Kidney (tissue), 14 donors: ENCODE data around the gene NPHP4. TPM values are rescaled to one million over a fixed set of nuclear protein-coding genes. Genes with fewer than 3 reads are reported as not detected.
A peak's percentile ranks its signal among the peaks of the same experiment; 100 is the strongest.

ENCODE experiments used
- DNase-seq, 5 donors: peaks; one replicate each; pipeline ENCODE4 v3.0.0-alpha.2; 2013 to 2020
- FAIRE-seq: peaks from 2 replicates; lab custom pipeline; 2012; peaks lifted over from hg19 to GRCh38; lab: Jason Lieb, UNC
- H3K27ac ChIP-seq, 2 donors: one replicate each; pipeline ENCODE4 v1.7.0; 2013; ENCODE audit warnings: low read depth in 2 of 2, low read length in 2 of 2, inconsistent platforms in 1 of 2
- H3K27me3 ChIP-seq: one replicate; pipeline ENCODE4 v1.7.1; 2013; ENCODE audit warnings: low read length, inconsistent platforms; ENCODE audit not compliant: control insufficient read depth, insufficient read depth
- H3K36me3 ChIP-seq, 3 donors: one replicate each; pipeline versions ENCODE4 v1.7.0 to v1.7.1; 2013; ENCODE audit warnings: low read length in 3 of 3, control low read depth in 1 of 3, inconsistent platforms in 1 of 3; ENCODE audit not compliant: insufficient read depth in 3 of 3, control insufficient read depth in 2 of 3
- H3K4me1 ChIP-seq, 3 donors: one replicate each; pipeline versions ENCODE4 v1.7.0 to v1.7.1; 2013; ENCODE audit warnings: low read length in 3 of 3, inconsistent platforms in 1 of 3, low read depth in 1 of 3; ENCODE audit not compliant: control insufficient read depth in 2 of 3, insufficient read depth in 2 of 3
- H3K4me3 ChIP-seq, 3 donors: one replicate each; pipeline versions ENCODE4 v1.7.0 to v1.8.1; 2013; ENCODE audit warnings: low read length in 3 of 3, control low read depth in 1 of 3, inconsistent platforms in 1 of 3
- H3K9ac ChIP-seq, 3 donors: one replicate each; pipeline versions ENCODE4 v1.7.0 to v1.7.1; 2013; ENCODE audit warnings: low read length in 3 of 3, control low read depth in 1 of 3, inconsistent platforms in 1 of 3
- H3K9me3 ChIP-seq, 3 donors: one replicate each; pipeline versions ENCODE4 v1.7.0 to v1.7.1; 2013; ENCODE audit warnings: low read length in 3 of 3, control low read depth in 1 of 3, inconsistent platforms in 1 of 3; ENCODE audit not compliant: control insufficient read depth in 2 of 3, insufficient read depth in 1 of 3
- CTCF ChIP-seq: IDR thresholded peaks from 3 replicates; pipeline ENCODE4 v1.5.1; 2012; ENCODE audit warnings: mild to moderate bottlenecking, moderate library complexity, borderline replicate concordance; ENCODE audit not compliant: insufficient read depth; ENCODE audit errors: extremely low read depth
- intact Hi-C: fragments of 100-400 bp; cut with DNase I; formaldehyde crosslinking; loops from one replicate; pipeline ENCODE4 v1.11.1; 2022
- polyA plus RNA-seq: library from polyadenylated mRNA; stranded (reverse); fragments of 350-450 nt; fragmentation: Illumina TruSeq; extraction: RNeasy Lipid Tissue Mini Kit (QIAGEN cat#74804); gene quantifications from one replicate; pipeline ENCODE4 v1.2.3, GENCODE V29; 2014; ENCODE audit warnings: low read depth, low replicate concordance; ENCODE audit not compliant: insufficient read depth
- total RNA-seq: library from RNA; stranded (reverse); fragmentation: NEBNext Ultra II Directional; extraction: Animal tissue kit (Norgen Biotek cat#: 25700); gene quantifications from one replicate; pipeline ENCODE4 v1.2.1, GENCODE V29; 2021
- donor health status: control.
- donor health status: control.
- donor health status: control.
- donor health status: control.
- donor health status: control.
- donor health status: DM: yes; HTN: yes; CAD: no.
- donor health status: Normal renal cell carcinoma (clear cell type).

Gene NPHP4
- total and polyA plus RNA-seq, 2 donors from 2014 or later, result 2.9 to 16.1 TPM

- Histone ChIP-seq H3K9ac (no peak overlapping the region), H3K4me1 (no peaks in the 10 kb centered on the region), H3K9me3 (no peaks in the 10 kb centered on the region), H3K27me3 (no peaks in the 10 kb centered on the region), H3K4me3 (no peak overlapping the region), H3K36me3 (peaks cover 0 to 17% (median 4%) of the 10 kb centered on the region in 3 donors), H3K27ac (no peak overlapping the region)
- DNase-seq, result peak in 1 of 5 donors; percentile 25
- TF ChIP-seq CTCF, result no peak
- FAIRE-seq, result no peak
- intact Hi-C loops, result no loop called here
These were observed 32.5 kb downstream of the NPHP4 start for GRCh38 chr1:5959667-5960230.

- Histone ChIP-seq H3K27me3 (no peaks in the 10 kb centered on the region), H3K4me3 (no peak overlapping the region), H3K9me3 (no peaks in the 10 kb centered on the region), H3K36me3 (peaks cover 0 to 17% (median 4%) of the 10 kb centered on the region in 3 donors), H3K27ac (no peak overlapping the region), H3K4me1 (no peaks in the 10 kb centered on the region), H3K9ac (no peak overlapping the region)
- intact Hi-C loops, result no loop called here
- peak in 1 of 5 donors; percentile 32 for DNase-seq
- no peak for TF ChIP-seq CTCF
- no peak for FAIRE-seq
These were observed 33.1 kb downstream of the NPHP4 start for GRCh38 chr1:5959087-5959486.

GRCh38 chr1:5956022-5956830 lies 36.0 kb downstream of the NPHP4 start:
- H3K4me1 ChIP-seq, result no peaks in the 10 kb centered on the region
- no peak for FAIRE-seq
- no peak overlapping the region for H3K9ac ChIP-seq
- no peak overlapping the region for H3K27ac ChIP-seq
- no peaks in the 10 kb centered on the region for H3K27me3 ChIP-seq
- DNase-seq, result peak in 1 of 5 donors; percentile 43
- peaks cover 0 to 12% (median 6%) of the 10 kb centered on the region in 3 donors for H3K36me3 ChIP-seq
- H3K9me3 ChIP-seq, result no peaks in the 10 kb centered on the region
- no peak overlapping the region for H3K4me3 ChIP-seq
- no peak for TF ChIP-seq CTCF
- intact Hi-C loops, result no loop called here
